ENCODE results near the gene YES1.
"Not testable (repeated sequence)": the region's sequence is repeated elsewhere in the genome, so short reads cannot be mapped to it uniquely, and the experiment has no call there.

Gene YES1

DNA sequence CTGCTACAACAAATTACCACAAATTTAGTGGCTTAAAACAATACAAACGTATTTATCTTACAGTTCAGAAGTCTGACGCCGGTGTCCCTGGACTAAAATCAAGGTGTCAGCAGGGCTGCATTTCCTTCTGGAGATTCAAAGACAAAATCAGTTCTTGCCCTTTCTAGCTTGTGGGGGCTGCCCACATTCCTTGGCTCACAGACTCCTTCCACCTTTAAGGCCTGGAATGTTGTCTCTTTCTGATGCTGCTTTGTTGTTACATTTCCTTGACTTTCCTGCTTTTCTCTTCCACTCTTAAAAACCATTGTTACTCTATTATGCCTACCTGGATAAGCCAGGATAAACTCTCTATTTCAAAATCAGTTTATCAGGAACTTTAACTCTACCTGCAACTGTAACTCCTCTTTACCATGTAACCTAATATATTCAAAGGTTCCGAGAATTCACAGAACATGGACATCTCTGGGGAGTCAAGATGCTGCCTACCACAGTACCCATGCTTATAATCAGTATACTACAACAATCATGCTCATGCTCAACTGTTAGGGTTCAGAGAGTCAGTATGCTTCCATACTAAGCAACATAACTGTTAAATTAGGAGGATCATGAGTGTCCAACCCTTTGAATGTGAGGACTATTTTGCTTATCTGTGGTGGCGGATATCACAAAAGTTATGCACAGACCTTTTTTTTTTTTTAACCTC is 27.4 kb downstream of the YES1 start:
- no peak for DNase-seq

DNA sequence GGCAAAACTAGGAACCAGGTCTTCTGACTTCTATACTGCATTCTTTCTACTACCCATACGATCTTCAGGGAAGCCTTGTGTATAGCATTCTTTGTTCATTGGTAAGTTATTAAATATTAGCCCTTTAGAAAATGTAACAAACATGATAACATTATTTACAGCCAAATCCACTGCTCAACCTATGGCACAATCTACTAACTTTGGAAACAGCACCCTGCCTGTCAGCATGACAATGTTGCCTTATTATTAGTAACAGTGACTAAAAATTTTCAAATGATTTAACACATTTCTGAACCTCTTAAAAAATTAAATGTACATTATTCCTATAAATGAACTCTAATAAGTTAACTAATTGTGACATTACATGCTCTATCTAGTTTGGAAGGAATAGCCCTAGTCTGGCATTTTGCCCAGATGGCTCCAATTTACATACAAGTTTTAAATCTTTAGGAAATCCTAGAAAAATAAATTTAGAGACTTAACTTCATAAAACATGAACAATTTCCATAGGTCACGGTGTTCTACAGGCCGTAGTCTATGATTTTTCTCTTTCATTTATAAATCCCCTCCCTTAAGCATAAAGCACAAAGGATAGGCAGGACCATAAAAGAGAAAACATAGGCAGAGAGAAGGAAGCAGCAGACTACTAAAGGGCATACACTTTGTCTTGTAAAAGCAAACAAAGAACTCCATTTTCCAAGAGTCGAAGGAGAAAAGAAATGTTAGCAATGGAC is 33.7 kb downstream of the YES1 start:
- no peak for DNase-seq

DNA sequence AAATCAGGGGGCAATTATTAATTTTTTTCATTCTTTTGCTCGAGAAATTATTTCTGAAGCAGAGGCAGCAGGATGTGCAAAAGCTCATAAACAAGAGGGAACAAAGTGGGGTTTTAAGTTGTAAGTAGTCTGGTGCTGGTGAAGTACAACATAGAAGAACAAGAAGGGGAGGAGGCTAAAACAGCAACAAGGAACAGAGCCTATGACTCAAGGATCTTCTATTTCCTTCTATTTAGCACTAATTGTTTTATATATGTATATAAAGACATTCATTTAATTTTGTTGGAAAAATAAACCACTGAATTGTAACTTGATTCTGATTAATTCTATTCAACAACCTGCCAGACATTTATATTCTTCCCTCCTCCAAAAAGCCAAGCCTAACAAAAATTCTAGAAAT is 35.0 kb downstream of the YES1 start:
- no peak for DNase-seq

- not testable (repeated sequence) for DNase-seq
These were observed 36.0 kb downstream of the YES1 start for GRCh38 chr18:776044-776443.

DNA sequence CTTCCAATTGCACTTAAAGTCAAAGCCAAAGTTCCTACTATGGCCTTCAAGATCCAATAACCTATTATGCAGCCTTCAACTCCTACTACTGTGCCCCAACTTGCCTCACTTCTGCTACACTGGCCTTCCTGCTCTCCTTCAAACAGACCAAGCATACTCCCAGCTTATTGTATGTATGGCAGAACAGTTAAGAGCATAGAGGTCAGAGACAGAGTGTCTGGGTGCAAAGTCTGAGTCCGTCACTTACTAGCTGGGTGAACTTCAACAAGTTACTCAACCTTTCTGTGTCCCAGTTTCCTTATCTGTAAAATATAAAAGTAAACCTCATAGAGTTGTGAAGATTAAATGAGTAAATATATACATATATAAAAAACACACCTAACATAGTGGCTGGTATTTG is 37.2 kb downstream of the YES1 start:
- DNase-seq, result no peak

- DNase-seq, result no peak
These were observed 37.9 kb downstream of the YES1 start for GRCh38 chr18:773980-774624.

- DNase-seq, result no peak
These were observed 41.5 kb downstream of the YES1 start for GRCh38 chr18:770583-770961.

DNA sequence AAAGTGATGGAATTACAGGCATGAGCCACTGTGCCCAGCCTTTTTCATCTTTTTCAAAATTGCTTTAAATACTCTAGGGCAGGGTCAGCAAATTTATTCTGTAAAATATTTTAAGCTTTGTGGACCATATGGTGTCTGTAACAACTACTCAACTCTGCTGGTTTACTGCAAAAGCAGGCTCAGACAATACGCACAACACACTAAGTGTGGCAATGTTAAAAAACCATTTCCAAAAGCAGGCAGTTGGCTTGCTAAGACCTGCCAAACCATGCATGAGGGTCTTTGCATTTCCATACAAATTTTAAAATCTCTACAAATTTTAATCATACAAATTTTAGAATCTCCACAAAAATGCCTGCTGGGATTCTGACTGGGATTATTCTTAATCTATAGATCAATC is 44.1 kb downstream of the YES1 start:
- no peak for DNase-seq

DNA sequence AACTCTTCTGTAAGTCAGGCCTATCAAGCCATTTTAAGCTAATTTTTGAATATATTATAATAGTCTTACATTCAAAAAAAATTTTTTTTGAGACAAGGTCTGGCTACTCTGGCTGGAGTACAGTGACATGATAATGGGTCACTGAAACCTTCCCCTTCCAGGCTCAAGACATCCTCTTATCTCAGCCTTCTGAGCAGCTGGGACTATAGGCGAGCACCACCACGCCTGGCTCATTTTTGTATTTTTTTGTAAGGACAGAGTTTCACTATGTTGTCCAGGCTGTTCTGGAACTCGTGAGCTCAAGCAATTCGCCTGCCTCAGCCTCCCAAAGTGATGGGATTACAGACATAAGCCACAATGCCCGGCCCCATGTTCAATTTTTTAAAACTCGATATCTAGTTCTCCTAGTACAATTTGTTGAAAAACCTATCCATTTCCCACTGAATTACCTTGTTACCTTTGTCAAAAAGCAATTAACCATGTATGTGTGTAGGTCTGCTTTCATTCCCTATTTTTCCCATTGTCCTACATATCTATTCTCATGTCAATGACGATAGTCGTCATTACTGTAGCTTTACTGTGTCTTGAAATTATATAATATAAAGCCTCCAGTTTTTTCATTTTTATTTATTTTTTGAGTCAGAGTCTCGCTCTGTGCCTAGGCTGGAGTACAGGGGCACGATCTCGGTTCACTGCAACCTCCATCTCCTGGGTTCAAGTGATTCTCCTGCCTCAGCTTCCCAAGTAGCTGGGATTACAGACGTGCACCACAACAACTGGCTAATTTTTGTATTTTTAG is 44.8 kb downstream of the YES1 start:
- no peak for DNase-seq

DNA sequence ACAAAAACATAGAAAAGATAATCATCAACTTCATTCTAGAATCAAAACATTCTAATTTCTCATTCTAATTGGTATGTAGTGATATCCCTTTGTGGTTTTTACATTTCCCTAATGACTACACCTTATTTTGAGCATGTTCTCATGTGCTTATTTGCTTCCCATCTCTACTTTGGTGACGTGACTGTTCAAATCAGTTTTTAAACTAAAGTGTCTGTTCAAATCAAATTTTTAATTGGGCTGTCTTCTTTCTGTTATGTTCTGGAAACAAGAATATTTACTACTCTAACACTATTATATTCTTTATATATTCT is 45.5 kb downstream of the YES1 start:
- DNase-seq, result no peak

DNA sequence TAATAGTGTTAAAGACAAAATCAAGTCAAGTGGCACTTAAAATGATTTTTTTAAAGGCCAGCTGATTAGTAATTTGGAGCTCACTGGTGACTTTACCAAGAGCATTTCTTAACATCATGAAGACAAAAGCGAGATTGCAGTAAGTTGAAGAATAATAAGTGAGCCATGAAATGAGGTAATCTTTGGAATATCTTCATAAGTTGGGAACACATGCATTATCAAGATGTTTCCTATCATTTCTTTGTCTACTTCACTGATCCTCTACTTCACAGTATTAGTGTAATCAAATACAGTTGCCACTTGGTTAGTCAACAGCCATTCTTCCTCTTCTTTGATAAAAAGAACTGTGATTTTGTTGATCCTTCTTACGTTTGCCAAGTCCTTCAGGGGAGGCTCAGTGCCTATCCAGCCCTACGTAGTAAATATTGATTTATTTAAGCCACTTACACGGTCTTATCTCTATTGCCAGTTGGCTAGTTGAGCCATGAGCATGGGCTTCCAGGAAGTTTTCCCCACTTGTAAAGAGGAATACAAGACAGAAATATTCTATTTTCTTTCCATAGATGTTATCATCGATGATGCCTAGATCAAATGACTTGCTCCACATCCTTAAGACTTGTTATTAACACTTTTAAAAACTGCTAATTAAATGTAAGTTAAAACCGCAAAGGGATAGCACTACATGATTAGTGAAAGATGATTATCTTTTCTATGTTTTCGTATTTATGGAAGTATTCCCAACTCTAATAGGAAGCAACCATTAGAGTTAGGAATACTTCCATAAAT is 46.1 kb downstream of the YES1 start:
- DNase-seq, result no peak

DNA sequence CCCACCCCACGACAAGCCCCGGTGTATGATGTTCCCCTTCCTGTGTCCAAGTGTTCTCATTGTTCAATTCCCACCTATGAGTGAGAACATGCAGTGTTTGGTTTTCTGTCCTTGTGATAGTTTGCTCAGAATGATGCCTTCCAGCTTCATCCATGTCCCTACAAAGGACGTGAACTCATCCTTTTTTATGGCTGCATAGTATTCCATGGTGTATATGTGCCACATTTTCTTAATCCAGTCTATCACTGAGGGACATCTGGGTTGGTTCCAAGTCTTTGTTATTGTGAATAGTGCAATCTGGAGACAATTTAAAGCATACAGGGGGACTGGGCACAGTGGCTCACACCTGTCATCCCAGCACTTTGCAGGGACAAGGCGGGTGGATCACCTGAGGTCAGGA is 52.2 kb downstream of the YES1 start:
- DNase-seq, result not testable (repeated sequence)

DNA sequence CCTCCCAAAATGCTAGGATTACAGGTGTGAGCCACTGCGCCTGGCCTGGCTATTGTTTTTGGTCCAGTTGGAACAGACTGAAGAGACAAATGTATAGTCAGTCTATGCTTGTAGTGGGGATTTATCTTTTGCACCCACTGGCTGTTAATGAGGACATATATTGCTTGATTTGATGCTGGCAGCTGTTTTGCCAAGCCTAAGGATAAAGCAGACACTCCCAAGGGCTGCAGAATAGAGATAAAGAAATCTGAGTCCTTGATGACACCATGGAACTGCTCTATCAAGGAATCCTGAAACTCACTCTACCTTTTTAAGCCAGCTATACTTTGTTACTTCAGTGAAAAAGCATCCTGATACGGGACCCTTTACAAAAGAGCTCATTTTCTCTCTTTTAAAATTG is 56.5 kb downstream of the YES1 start:
- DNase-seq, result no peak

GRCh38 chr18:754656-755055 is 57.4 kb downstream of the YES1 start:
- DNase-seq, result no peak

DNA sequence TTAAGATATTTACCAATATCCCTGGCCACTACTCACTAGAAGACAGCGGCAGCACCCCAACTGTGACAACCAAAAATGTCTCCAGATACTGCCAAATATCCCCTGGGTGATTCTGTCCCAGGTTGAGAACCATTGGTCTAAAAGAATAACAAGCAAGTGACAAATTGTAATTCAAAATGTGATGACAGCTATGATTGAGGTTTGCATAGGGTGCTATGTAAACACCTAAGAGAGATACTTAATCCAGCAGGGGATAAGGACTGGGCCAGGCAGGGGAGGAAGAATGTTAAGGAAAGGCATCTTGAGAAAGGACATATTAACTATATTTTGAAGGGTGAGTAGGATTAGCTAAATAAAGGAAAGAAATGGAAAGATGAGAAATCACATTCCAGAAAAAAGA is 61.6 kb downstream of the YES1 start:
- no peak for DNase-seq

DNA sequence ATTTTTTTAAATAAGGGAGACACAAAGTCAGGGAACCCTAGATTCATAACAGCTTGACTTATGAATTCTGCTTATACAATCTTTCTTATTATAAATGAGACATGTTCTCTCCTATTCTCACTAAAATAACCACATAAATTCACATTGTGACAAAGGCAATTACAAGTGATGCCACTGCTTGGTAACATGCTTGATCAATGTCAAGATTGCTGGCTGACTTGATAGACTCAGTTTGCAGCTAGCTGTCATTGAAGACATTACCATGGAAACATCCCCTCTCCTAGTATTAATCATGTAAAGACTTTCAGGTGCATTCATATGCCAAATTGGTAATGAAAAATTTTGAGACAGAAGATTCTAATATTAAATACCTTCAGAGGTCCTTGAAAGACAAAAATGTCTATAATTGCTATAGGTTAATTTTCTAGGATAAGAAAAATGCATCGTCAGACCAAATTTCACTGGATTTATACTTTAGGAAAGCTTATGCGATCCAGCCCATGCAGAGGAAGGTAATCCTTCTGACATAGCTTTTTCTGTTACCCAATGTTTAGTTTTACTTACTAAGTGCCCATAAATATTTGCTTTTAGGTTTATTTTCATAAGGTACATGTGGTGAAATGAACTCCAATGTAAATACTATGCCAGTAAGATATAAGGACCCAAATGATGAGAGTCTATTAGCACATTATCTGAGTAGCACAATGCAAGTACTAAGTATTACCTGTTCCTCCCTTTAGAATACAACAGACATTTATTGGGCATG is 67.0 kb downstream of the YES1 start:
- no peak for DNase-seq

- DNase-seq, result peak; percentile 17 to 75 (median 43)
These were observed 70.0 kb downstream of the YES1 start for GRCh38 chr18:741931-742512.

DNA sequence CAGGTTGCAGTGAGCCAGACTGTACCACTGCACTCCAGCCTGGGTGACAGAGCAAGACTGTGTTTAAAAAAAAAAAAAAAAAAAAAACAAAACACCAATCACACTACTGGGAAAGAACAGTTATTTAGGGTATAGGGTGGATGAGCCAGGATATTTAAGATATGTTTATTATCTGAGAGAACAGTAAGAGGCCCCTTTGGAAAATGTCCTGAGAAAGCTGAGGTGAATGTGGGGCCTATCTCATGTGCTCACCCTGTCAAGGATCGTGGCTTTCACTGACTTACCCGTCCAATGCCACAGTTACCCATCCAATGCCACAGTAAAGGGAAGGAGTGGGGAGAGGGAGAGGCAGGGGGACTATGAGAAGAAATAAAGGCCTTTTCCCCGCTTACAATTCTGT is 79.7 kb downstream of the YES1 start:
- DNase-seq, result no peak

GRCh38 chr18:731185-731584 is 80.9 kb downstream of the YES1 start:
- DNase-seq, result no peak

- DNase-seq, result no peak
These were observed 81.3 kb downstream of the YES1 start for GRCh38 chr18:730692-731091.

GRCh38 chr18:730120-730519 is 81.9 kb downstream of the YES1 start:
- peak; percentile 5 to 36 (median 28) for DNase-seq

Measured in suppressor macrophage (primary cell).